GOT3 (cell line): ENCODE results near the gene ABCB6.
"Not testable (repeated sequence)": the region's sequence is repeated elsewhere in the genome, so short reads cannot be mapped to it uniquely, and the experiment has no call there.

ENCODE experiments used
- DNase-seq: peaks from one replicate; lab custom pipeline; 2025; ENCODE audit warnings: mixed read lengths; lab: John Stamatoyannopoulos, UW

The ABCB6 gene

GRCh38 chr2:219213486-219214071 is 5.2 kb downstream of the ABCB6 start:
- DNase-seq = no peak

GRCh38 chr2:219213026-219213415 is 5.7 kb downstream of the ABCB6 start:
- no peak for DNase-seq

GRCh38 chr2:219210886-219211362 is 7.8 kb downstream of the ABCB6 start:
- no peak for DNase-seq

GRCh38 chr2:219210196-219210885 is 8.4 kb downstream of the ABCB6 start:
- DNase-seq = no peak

GRCh38 chr2:219209236-219210195 is 9.2 kb downstream of the ABCB6 start:
- DNase-seq = no peak

- DNase-seq = no peak
These were observed 10.6 kb downstream of the ABCB6 start for GRCh38 chr2:219207884-219208740.

GRCh38 chr2:219207134-219207883 is 11.4 kb downstream of the ABCB6 start:
- no peak for DNase-seq

- DNase-seq = peak; percentile 87
These were observed 12.2 kb downstream of the ABCB6 start, which contains the start of gene ZFAND2B for GRCh38 chr2:219206328-219207133. Gene ZFAND2B, plus strand, starts transcription at chr2:219206782. Its CDS starts 206 bp downstream, at chr2:219206988.

GRCh38 chr2:219205981-219206327 is 12.8 kb downstream of the ABCB6 start:
- no peak for DNase-seq

- DNase-seq = no peak
These were observed 13.6 kb downstream of the ABCB6 start for GRCh38 chr2:219205165-219205538.

GRCh38 chr2:219204425-219205164 is 14.2 kb downstream of the ABCB6 start:
- no peak for DNase-seq

- not testable (repeated sequence) for DNase-seq
These were observed 17.4 kb downstream of the ABCB6 start for GRCh38 chr2:219201331-219201730.

- not testable (repeated sequence) for DNase-seq
These were observed 18.0 kb downstream of the ABCB6 start for GRCh38 chr2:219200502-219201326.

- no peak for DNase-seq
These were observed 19.1 kb downstream of the ABCB6 start for GRCh38 chr2:219199470-219200211.

GRCh38 chr2:219198974-219199373 is 19.8 kb downstream of the ABCB6 start:
- DNase-seq = no peak

- no peak for DNase-seq
These were observed 21.4 kb downstream of the ABCB6 start for GRCh38 chr2:219197388-219197787.

GRCh38 chr2:219186754-219187456 is 31.9 kb downstream of the ABCB6 start:
- DNase-seq = no peak
